ENCODE measurements around the gene DNAJC17. TPM values are rescaled to one million over a fixed set of nuclear protein-coding genes. Genes with fewer than 3 reads are reported as not detected.

Gene DNAJC17
- total RNA-seq, 3 donors from 2014 or later (not counting 1 experiment from before 2014, with no cell fraction given) = 36.2 to 64.9 (median 50.0) TPM

GRCh38 chr15:40843885-40844695 lies 36.8 kb upstream of the DNAJC17 start, which contains the start of gene SPINT1:
SPINT1 (plus strand) TSS chr15:40844048; CDS start chr15:40844555, 507 bp downstream.
- peak within 1 kb of the TSS; percentile 36 for H3K4me3 ChIP-seq (ENCODE audit: low read length)
- DNase-seq (peak in 1 of 2 donors; percentile 32), ATAC-seq (peak; percentile 44 to 59 (median 57))
- Mint-ChIP-seq H3K9me3 (no peaks in the 10 kb centered on the region), H3K36me3 (no peaks in the 10 kb centered on the region), H3K4me1 (peaks cover 6% of the 10 kb centered on the region in 2 donors), H3K27ac (no peak within 1 kb of the TSS), H3K4me3 (peak within 1 kb of the TSS; percentile 83), H3K27me3 (ENCODE audit: low read depth in 2 of 2) (peaks cover 20 to 24% of the 10 kb centered on the region in 2 donors)
- H3K9me3 ChIP-seq (ENCODE audit: control insufficient read depth, insufficient read depth, low read length) = no peaks in the 10 kb centered on the region
- WGBS (ENCODE audit: insufficient coverage) = under 1% methylated on average over 89 of the region's 89 CpGs
- peaks cover 34% of the 10 kb centered on the region for H3K4me1 ChIP-seq (ENCODE audit: control insufficient read depth, insufficient read depth, low read length)
- no peaks in the 10 kb centered on the region for H3K36me3 ChIP-seq (ENCODE audit: control insufficient read depth, insufficient read depth, low read length)
- H3K27me3 ChIP-seq (ENCODE audit: control insufficient read depth, insufficient read depth, low read length) = peaks cover 12% of the 10 kb centered on the region
- intact Hi-C loops (cut with micrococcal nuclease) = no loop called here
- no peak within 1 kb of the TSS for H3K27ac ChIP-seq (ENCODE audit: low read length)
- no peak for TF ChIP-seq CTCF (IDR thresholded peaks at IDR 0.05)

GRCh38 chr15:40843261-40843884 lies 36.1 kb upstream of the DNAJC17 start:
- Histone ChIP-seq H3K27ac (ENCODE audit: low read length) (no peak overlapping the region), H3K4me3 (ENCODE audit: low read length) (no peak overlapping the region)
- ATAC-seq = no peak

GRCh38 chr15:40841741-40842140 lies 34.5 kb upstream of the DNAJC17 start:
- intact Hi-C loops (cut with micrococcal nuclease) = no loop called here
- Histone ChIP-seq H3K4me1 (ENCODE audit: control insufficient read depth, insufficient read depth, low read length) (peaks cover 29% of the 10 kb centered on the region), H3K9me3 (ENCODE audit: control insufficient read depth, insufficient read depth, low read length) (no peaks in the 10 kb centered on the region), H3K36me3 (ENCODE audit: control insufficient read depth, insufficient read depth, low read length) (no peaks in the 10 kb centered on the region), H3K4me3 (ENCODE audit: low read length) (no peak overlapping the region), H3K27ac (ENCODE audit: low read length) (no peak overlapping the region), H3K27me3 (ENCODE audit: control insufficient read depth, insufficient read depth, low read length) (peaks cover 12% of the 10 kb centered on the region)
- no peak for ATAC-seq
- Mint-ChIP-seq H3K4me1 (peaks cover 6% of the 10 kb centered on the region in 2 donors), H3K4me3 (no peak overlapping the region), H3K9me3 (no peaks in the 10 kb centered on the region), H3K27ac (no peak overlapping the region), H3K36me3 (no peaks in the 10 kb centered on the region), H3K27me3 (ENCODE audit: low read depth in 2 of 2) (peaks cover 20 to 21% of the 10 kb centered on the region in 2 donors)
- DNase-seq = no peak
- 85% methylated on average over 2 of the region's 2 CpGs for WGBS (ENCODE audit: insufficient coverage)
- no peak for TF ChIP-seq CTCF (IDR thresholded peaks at IDR 0.05)

More at GRCh38 chr15:40843261-40843884, 36.1 kb upstream of the DNAJC17 start:
- no peaks in the 10 kb centered on the region for H3K36me3 Mint-ChIP-seq
- no peak overlapping the region for H3K27ac Mint-ChIP-seq
- H3K4me1 Mint-ChIP-seq = peaks cover 6% of the 10 kb centered on the region in 2 donors
- no peaks in the 10 kb centered on the region for H3K36me3 ChIP-seq (ENCODE audit: control insufficient read depth, insufficient read depth, low read length)
- peaks cover 12% of the 10 kb centered on the region for H3K27me3 ChIP-seq (ENCODE audit: control insufficient read depth, insufficient read depth, low read length)
- no peak for DNase-seq
- no peaks in the 10 kb centered on the region for H3K9me3 ChIP-seq (ENCODE audit: control insufficient read depth, insufficient read depth, low read length)
- intact Hi-C loops (cut with micrococcal nuclease) = no loop called here
- H3K27me3 Mint-ChIP-seq (ENCODE audit: low read depth in 2 of 2) = peaks cover 20 to 24% of the 10 kb centered on the region in 2 donors
- no peaks in the 10 kb centered on the region for H3K9me3 Mint-ChIP-seq
- peak overlapping the region; percentile 83 for H3K4me3 Mint-ChIP-seq
- 34% methylated on average over 34 of the region's 34 CpGs for WGBS (ENCODE audit: insufficient coverage)
- H3K4me1 ChIP-seq (ENCODE audit: control insufficient read depth, insufficient read depth, low read length) = peaks cover 34% of the 10 kb centered on the region
- no peak for TF ChIP-seq CTCF (IDR thresholded peaks at IDR 0.05)

All from natural killer cell (primary cell).